Calu3 (cell line): ENCODE measurements around the gene APOL3. TPM values are rescaled to one million over a fixed set of nuclear protein-coding genes. Genes with fewer than 3 reads are reported as not detected.

Experiments
- BruUV-seq: library from RNA; stranded (reverse); fragments of 400-500 nt; replicated peaks from 2 replicates; lab custom pipeline; 2021; lab: Mats Ljungman, UMichigan
- CTCF ChIA-PET: fragments of 300-600 bp; sonication (Branson Sonifier 250); formaldehyde crosslinking; loops from one replicate; lab custom pipeline; 2022; ENCODE audit warnings: antibody characterized with exemption; lab: Charles Lee
- DNase-seq: peaks from one replicate; pipeline ENCODE4 v3.0.0; 2022
- H3K27ac Mint-ChIP-seq: one replicate; pipeline ENCODE4 v1.8.0; 2022; ENCODE audit warnings: mixed read lengths; ENCODE audit not compliant: unreplicated experiment
- H3K27me3 Mint-ChIP-seq: one replicate; pipeline ENCODE4 v1.8.0; 2022; ENCODE audit warnings: mixed read lengths; ENCODE audit not compliant: unreplicated experiment
- H3K36me3 Mint-ChIP-seq: one replicate; pipeline ENCODE4 v1.8.0; 2022; ENCODE audit warnings: mild to moderate bottlenecking, moderate library complexity, mixed read lengths; ENCODE audit not compliant: insufficient read depth, unreplicated experiment
- H3K4me1 Mint-ChIP-seq: one replicate; pipeline ENCODE4 v1.8.0; 2022; ENCODE audit warnings: mild to moderate bottlenecking, low read depth, mixed read lengths; ENCODE audit not compliant: unreplicated experiment
- H3K4me3 Mint-ChIP-seq: one replicate; pipeline ENCODE4 v1.8.0; 2022; ENCODE audit warnings: mild to moderate bottlenecking, low read depth, moderate library complexity, mixed read lengths; ENCODE audit not compliant: unreplicated experiment
- H3K9me3 Mint-ChIP-seq: one replicate; pipeline ENCODE4 v1.8.0; 2022; ENCODE audit warnings: low read depth, mixed read lengths; ENCODE audit not compliant: unreplicated experiment
- CTCF ChIP-seq: fragments of 200-600 bp; IDR thresholded peaks from one replicate; pipeline ENCODE4 v1.8.0; 2022; ENCODE audit warnings: antibody characterized with exemption; ENCODE audit not compliant: unreplicated experiment
- intact Hi-C: fragments of 100-400 bp; cut with micrococcal nuclease; formaldehyde crosslinking; loops from one replicate; pipeline ENCODE4 v1.10.0; 2022; ENCODE audit not compliant: unreplicated experiment
- total RNA-seq: library from RNA; stranded (reverse); gene quantifications from 2 replicates; pipeline ENCODE4 v1.2.3, GENCODE V29; 2022

APOL3 gene
- total RNA-seq, 1 experiment from 2014 or later = 7.7 TPM

DNA sequence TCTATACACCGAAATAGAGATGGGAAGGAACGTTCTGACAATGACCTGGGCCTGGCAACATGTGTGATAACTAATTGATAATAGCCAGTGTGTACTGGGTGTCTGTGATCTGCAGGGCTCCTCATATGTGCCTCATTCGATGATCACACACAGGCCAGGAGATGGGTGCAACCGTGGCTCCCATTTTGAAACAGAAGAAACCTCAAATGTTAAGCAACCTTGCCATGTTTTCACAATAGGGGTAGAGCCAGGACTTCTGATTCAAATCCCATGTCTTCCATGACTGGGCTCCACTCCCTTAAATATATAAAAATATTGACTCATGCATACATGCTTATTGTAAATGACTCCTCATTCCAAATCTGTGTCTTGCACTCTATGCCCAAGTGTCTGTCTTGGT lies 11.1 kb downstream of the APOL3 start:
- DNase-seq = no peak
- Mint-ChIP-seq H3K9me3 (peaks cover 8% of the 10 kb centered on the region), H3K4me3 (no peak overlapping the region), H3K27ac (no peak overlapping the region), H3K27me3 (peaks cover 4% of the 10 kb centered on the region), H3K36me3 (no peaks in the 10 kb centered on the region), H3K4me1 (peaks cover 26% of the 10 kb centered on the region)
- no TSS peak for BruUV-seq
- no peak for TF ChIP-seq CTCF
- intact Hi-C loops = no loop called here
- CTCF ChIA-PET = interaction anchor here (0.6 kb wide), 1 partner anchor 20 kb away, joined by 5 read pairs; no protein-coding TSS in a partner anchor

- no TSS peak for BruUV-seq
- intact Hi-C loops = no loop called here
- no peak for DNase-seq
- H3K9me3 Mint-ChIP-seq = peaks cover 8% of the 10 kb centered on the region
- no peak overlapping the region for H3K27ac Mint-ChIP-seq
- H3K4me1 Mint-ChIP-seq = peaks cover 16% of the 10 kb centered on the region
- no peaks in the 10 kb centered on the region for H3K36me3 Mint-ChIP-seq
- no peak for TF ChIP-seq CTCF
- H3K4me3 Mint-ChIP-seq = no peak overlapping the region
- H3K27me3 Mint-ChIP-seq = peaks cover 14% of the 10 kb centered on the region
- CTCF ChIA-PET = no interaction called here
Observed at GRCh38 chr22:36148411-36148810, 12.1 kb downstream of the APOL3 start.

DNA sequence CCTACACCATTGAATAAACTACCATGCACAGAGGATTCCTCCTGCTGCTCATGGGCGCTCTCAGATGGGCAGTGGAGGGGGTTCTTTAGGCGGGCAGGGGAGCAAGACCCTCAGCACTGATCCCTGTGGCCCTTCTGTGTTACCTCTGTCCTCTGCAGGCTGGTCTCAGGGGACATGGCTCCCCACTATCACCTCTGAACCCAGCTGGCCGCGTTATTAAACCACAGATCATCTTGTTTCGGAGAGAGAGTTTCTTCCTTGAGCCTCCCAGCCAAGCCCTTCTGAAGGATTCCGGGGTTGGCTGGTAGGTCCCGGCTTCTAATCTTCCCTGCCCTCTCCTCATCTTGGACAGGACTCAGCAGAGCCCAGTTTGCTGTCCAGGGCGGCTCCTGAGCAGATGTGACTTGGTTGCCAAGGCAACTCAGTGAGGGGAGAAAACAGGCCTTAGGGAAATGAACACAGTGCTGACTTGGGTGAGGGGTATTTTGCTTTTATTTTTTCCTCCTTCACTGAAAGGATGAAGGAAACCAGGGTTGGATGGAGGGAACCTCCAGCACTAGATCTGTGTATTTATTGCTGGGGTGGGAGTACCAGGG lies 13.3 kb downstream of the APOL3 start:
- peaks cover 7% of the 10 kb centered on the region for H3K9me3 Mint-ChIP-seq
- CTCF ChIA-PET = no interaction called here
- H3K36me3 Mint-ChIP-seq = no peaks in the 10 kb centered on the region
- peaks cover 14% of the 10 kb centered on the region for H3K4me1 Mint-ChIP-seq
- H3K27ac Mint-ChIP-seq = no peak overlapping the region
- peaks cover 25% of the 10 kb centered on the region for H3K27me3 Mint-ChIP-seq
- H3K4me3 Mint-ChIP-seq = no peak overlapping the region
- no peak for TF ChIP-seq CTCF
- intact Hi-C loops = no loop called here
- BruUV-seq = no TSS peak
- DNase-seq = no peak

GRCh38 chr22:36145881-36146280 lies 14.7 kb downstream of the APOL3 start:
- H3K36me3 Mint-ChIP-seq = no peaks in the 10 kb centered on the region
- no peaks in the 10 kb centered on the region for H3K4me1 Mint-ChIP-seq
- CTCF ChIA-PET = no interaction called here
- no peaks in the 10 kb centered on the region for H3K9me3 Mint-ChIP-seq
- no peak overlapping the region for H3K27ac Mint-ChIP-seq
- intact Hi-C loops = loop anchor here (1.0 kb wide), 1 partner anchor 34 kb away; no protein-coding TSS in a partner anchor
- peaks cover 39% of the 10 kb centered on the region for H3K27me3 Mint-ChIP-seq
- no peak for DNase-seq
- no peak overlapping the region for H3K4me3 Mint-ChIP-seq
- no TSS peak for BruUV-seq
- TF ChIP-seq CTCF = no peak
